A549 (cell line): ENCODE data around the gene DHX30. TPM values are rescaled to one million over a fixed set of nuclear protein-coding genes. Genes with fewer than 3 reads are reported as not detected.
A peak's percentile ranks its signal among the peaks of the same experiment; 100 is the strongest.

Experiments used
- ATAC-seq, 2 experiments: fragments of 200-7000 bp in 1 of 2; fragments of >200 bp in 1 of 2; cut with Nextera tagmentation in 1 of 2; cut with Tn5 transposase in 1 of 2; 3 replicates each; pipeline versions ENCODE4 v1.8.0 to v1.9.1; 2018 to 2020; ENCODE audit warnings: mild to moderate bottlenecking in 1 of 2, moderate library complexity in 1 of 2
- CTCF ChIA-PET: fragments of 300-600 bp; sonication (Branson Sonifier 250); formaldehyde crosslinking; extraction: SDS; loops from one replicate; lab custom pipeline; 2021; ENCODE audit warnings: antibody characterized with exemption, inconsistent platforms; lab: Yijun Ruan, JAX
- POLR2A ChIA-PET: fragments of 350-600 bp; formaldehyde crosslinking; extraction: SDS; loops from one replicate; lab custom pipeline; 2021; ENCODE audit warnings: antibody characterized with exemption, inconsistent platforms; lab: Yijun Ruan, JAX
- DNase-seq, 2 experiments: peaks; one replicate each; pipeline versions ENCODE4 v3.0.0 to v3.0.0-alpha.2; 2011 to 2016; ENCODE audit warnings: low read depth in 1 of 2, low spot score in 1 of 2
- FAIRE-seq: peaks from 2 replicates; lab custom pipeline; 2011; peaks lifted over from hg19 to GRCh38; lab: Jason Lieb, UNC
- H3K27ac ChIP-seq, 2 experiments: fragments of >200 bp; sonication (Bioruptor Twin); formaldehyde crosslinking; 3 replicates each; pipeline ENCODE4 v1.5.1; 2016 to 2017
- H3K4me1 ChIP-seq: fragments of >200 bp; sonication (Bioruptor Twin); formaldehyde crosslinking; 3 replicates; pipeline ENCODE4 v1.6.1; 2016
- H3K4me2 ChIP-seq: fragments of >200 bp; sonication (Bioruptor Twin); formaldehyde crosslinking; 3 replicates; pipeline ENCODE4 v1.6.1; 2016
- H3K4me3 ChIP-seq: fragments of >200 bp; sonication (Bioruptor Twin); formaldehyde crosslinking; 3 replicates; pipeline ENCODE4 v1.5.1; 2016
- H3K9me3 ChIP-seq: fragments of >200 bp; sonication (Bioruptor Twin); formaldehyde crosslinking; 3 replicates; pipeline ENCODE4 v1.6.1; 2016
- BHLHE40 ChIP-seq: IDR thresholded peaks from 2 replicates; pipeline ENCODE4 v1.6.1; 2012; ENCODE audit warnings: low read depth, low read length, inconsistent platforms
- CBX2 ChIP-seq: fragments of 200-600 bp; sonication (generic); IDR thresholded peaks from 2 replicates; pipeline ENCODE4 v1.6.1; 2016; ENCODE audit warnings: low read depth, mild to moderate bottlenecking, borderline replicate concordance
- CBX8 ChIP-seq: fragments of 200-600 bp; sonication (generic); IDR thresholded peaks from 2 replicates; pipeline ENCODE4 v1.6.1; 2016
- CHD2 ChIP-seq: fragments of 150-350 bp; IDR thresholded peaks from 2 replicates; pipeline ENCODE4 v1.6.1; 2014; ENCODE audit warnings: low read length; ENCODE audit not compliant: partially characterized antibody
- EHMT2 ChIP-seq: fragments of 200-600 bp; sonication (generic); IDR thresholded peaks from 2 replicates; pipeline ENCODE4 v1.6.1; 2016; ENCODE audit warnings: antibody characterized with exemption, low read depth, mild to moderate bottlenecking, moderate library complexity
- ESRRA ChIP-seq: fragments of 150-350 bp; IDR thresholded peaks from 2 replicates; pipeline ENCODE4 v1.6.1; 2014; ENCODE audit warnings: mild to moderate bottlenecking, low read length, borderline replicate concordance
- FOSB ChIP-seq: fragments of 250-450 bp; sonication (Bioruptor Pico); IDR thresholded peaks from 2 replicates; pipeline ENCODE4 v1.5.0; 2020; ENCODE audit warnings: mild to moderate bottlenecking, moderate library complexity
- GATA3 ChIP-seq: IDR thresholded peaks from 2 replicates; pipeline ENCODE4 v1.6.1; 2012; ENCODE audit warnings: borderline replicate concordance
- HMGXB4 ChIP-seq: fragments of 250-450 bp; sonication (Bioruptor Pico); IDR thresholded peaks from 2 replicates; pipeline ENCODE4 v1.5.0; 2021; ENCODE audit warnings: mild to moderate bottlenecking, moderate library complexity, borderline replicate concordance
- HOXA7 ChIP-seq: fragments of 250-450 bp; sonication (Bioruptor Pico); IDR thresholded peaks from 2 replicates; pipeline ENCODE4 v1.5.0; 2020; ENCODE audit warnings: mild to moderate bottlenecking, moderate library complexity
- JUN ChIP-seq, 2 experiments: fragments of >200 bp; sonication (Bioruptor Twin); formaldehyde crosslinking; IDR thresholded peaks; 2 replicates in 1 of 2; 3 replicates in 1 of 2; pipeline ENCODE4 v1.6.1; 2016 to 2017
- JUNB ChIP-seq: fragments of >200 bp; sonication (Bioruptor Twin); formaldehyde crosslinking; IDR thresholded peaks from 2 replicates; pipeline ENCODE4 v1.6.1; 2016
- KDM1A ChIP-seq: fragments of 200-600 bp; sonication (generic); IDR thresholded peaks from 2 replicates; pipeline ENCODE4 v1.6.1; 2016; ENCODE audit warnings: low read depth, mild to moderate bottlenecking
- MAX ChIP-seq: IDR thresholded peaks from 2 replicates; pipeline ENCODE4 v1.6.1; 2012
- MAZ ChIP-seq: fragments of 150-350 bp; IDR thresholded peaks from 2 replicates; pipeline ENCODE4 v1.6.1; 2014; ENCODE audit warnings: antibody characterized with exemption, low read depth, low read length, borderline replicate concordance
- NFE2L2 ChIP-seq: fragments of 150-350 bp; conservative IDR thresholded peaks from 2 replicates; pipeline ENCODE4 v1.6.1; 2014; ENCODE audit warnings: low read length
- NPAS2 ChIP-seq: fragments of 250-450 bp; sonication (Bioruptor Pico); IDR thresholded peaks from 2 replicates; pipeline ENCODE4 v1.8.0; 2022; ENCODE audit warnings: mild to moderate bottlenecking, moderate library complexity, borderline replicate concordance
- PBX3 ChIP-seq: IDR thresholded peaks from 2 replicates; pipeline ENCODE4 v1.6.1; 2012
- POLR2AphosphoS2 ChIP-seq: conservative IDR thresholded peaks from 2 replicates; pipeline ENCODE4 v1.6.1; 2012; ENCODE audit warnings: low read length, improper control_type of control experiment, inconsistent platforms
- RCOR1 ChIP-seq: fragments of 150-350 bp; IDR thresholded peaks from 2 replicates; pipeline ENCODE4 v1.6.1; 2014; ENCODE audit warnings: antibody characterized with exemption, low read length, low read depth
- SREBF2 ChIP-seq: fragments of 450-650 bp; IDR thresholded peaks from 2 replicates; pipeline ENCODE4 v1.6.1; 2014; ENCODE audit warnings: mild to moderate bottlenecking, moderate library complexity
- TP53 ChIP-seq: fragments of 250-450 bp; sonication (Bioruptor Pico); IDR thresholded peaks from 2 replicates; pipeline ENCODE4 v1.5.0; 2021; ENCODE audit warnings: mild to moderate bottlenecking, moderate library complexity
- USF2 ChIP-seq: fragments of 450-650 bp; IDR thresholded peaks from 2 replicates; pipeline ENCODE4 v1.6.1; 2014; ENCODE audit warnings: antibody characterized with exemption
- ZFP36 ChIP-seq: fragments of 450-650 bp; IDR thresholded peaks from 2 replicates; pipeline ENCODE4 v1.6.1; 2014; ENCODE audit warnings: borderline replicate concordance; ENCODE audit not compliant: partially characterized antibody
- WGBS: methylation state at CpG from one replicate; pipeline ENCODE4 v1.1.6; 2017; ENCODE audit errors: missing lambda C conversion rate; 5-methylcytosine and 5-hydroxymethylcytosine counted together
- polyA plus RNA-seq, 4 experiments: library from polyadenylated mRNA; depleted of rRNA in 3 of 4; stranded (reverse); fragments of >200 nt; fragmentation: RNase III in 1 of 4; extraction: RNeasy Plus Mini Kit Qiagen cat#74134 plus additional on column Dnase treatment in 1 of 4; gene quantifications; 2 replicates in 3 of 4; 3 replicates in 1 of 4; pipeline ENCODE4 v1.2.3, GENCODE V29; 2011 to 2017
- TF ChIP-seq, protein P1 (sequence below): IDR thresholded peaks from 2 replicates; pipeline ENCODE4 v1.6.1; 2012; ENCODE audit warnings: low read depth, borderline replicate concordance
- TF ChIP-seq, protein P2 (sequence below): fragments of 200-600 bp; sonication (generic); IDR thresholded peaks from 2 replicates; pipeline ENCODE4 v1.6.1; 2016; ENCODE audit warnings: antibody characterized with exemption, mild to moderate bottlenecking, moderate library complexity

Gene DHX30
- polyA plus RNA-seq, 2 of the 4 experiments (the other 2 are of a cell fraction), result 40.5 to 44.6 TPM

- POLR2A ChIA-PET, result no interaction called here
- WGBS, result 86% methylated on average over 2 of the region's 2 CpGs
These were observed 10.2 kb upstream of the DHX30 start for GRCh38 chr3:47792699-47793098.

DNA sequence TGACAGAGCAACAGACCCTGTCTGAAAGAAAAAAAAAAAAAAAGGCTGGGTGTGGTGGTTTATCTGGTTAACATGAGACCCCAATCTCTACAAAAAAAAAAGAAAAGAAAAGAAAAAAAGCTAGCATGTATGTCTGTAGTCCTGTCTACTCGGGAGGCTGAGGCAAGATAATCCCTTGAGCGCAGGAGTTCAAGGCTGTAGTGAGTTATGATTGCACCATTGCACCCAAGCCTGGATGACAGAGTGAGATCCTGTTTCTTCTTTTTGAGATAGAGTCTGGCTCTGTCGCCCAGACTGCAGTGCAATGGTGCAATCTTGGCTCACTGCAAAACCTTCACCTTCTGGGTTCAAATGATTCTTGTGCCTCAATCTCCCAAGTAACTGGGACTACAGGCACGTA, 8.4 kb upstream of the DHX30 start:
- Histone ChIP-seq H3K9me3 (no peaks in the 10 kb centered on the region), H3K4me1 (no peaks in the 10 kb centered on the region), H3K4me2 (no peak overlapping the region), H3K27ac (no peak overlapping the region), H3K4me3 (no peak overlapping the region)
- DNase-seq (no peak), FAIRE-seq (no peak), ATAC-seq (no peak)
- TF ChIP-seq JUNB (no peak), CBX8 (no peak), CHD2 (no peak)
- POLR2A ChIA-PET, result no interaction called here
- WGBS, result 71% methylated on average over 4 of the region's 4 CpGs
- CTCF ChIA-PET, result interaction anchor here (2.4 kb wide), 1 partner anchor 273 kb away, joined by 12 read pairs; no protein-coding TSS in a partner anchor

More at GRCh38 chr3:47792699-47793098, 10.2 kb upstream of the DHX30 start:
- no peak for FAIRE-seq
- Histone ChIP-seq H3K4me2 (no peak overlapping the region), H3K27ac (no peak overlapping the region), H3K9me3 (no peaks in the 10 kb centered on the region), H3K4me3 (no peak overlapping the region), H3K4me1 (no peaks in the 10 kb centered on the region)
- no peak for DNase-seq
- no peak for ATAC-seq
- TF ChIP-seq EHMT2 (no peak), JUNB (no peak), SREBF2 (no peak), MAZ (no peak), JUN (IDR thresholded peaks at IDR 0.05) (no peak), POLR2AphosphoS2 (no peak), USF2 (no peak), NPAS2 (CRISPR knock-in tag) (no peak), BHLHE40 (no peak), RCOR1 (no peak), MAX (no peak), HOXA7 (CRISPR knock-in tag) (no peak), CBX2 (no peak), KDM1A (no peak), ESRRA (no peak)
- CTCF ChIA-PET, result no interaction called here

- peaks cover 12% of the 10 kb centered on the region; the same call in 2 of the 3 replicates for H3K4me1 ChIP-seq
- ATAC-seq (no peak), FAIRE-seq (no peak), DNase-seq (peak in 1 of 2 experiments; percentile 42)
- H3K4me2 ChIP-seq, result no peak overlapping the region
- ChIA-PET POLR2A (no interaction called here), CTCF (interaction anchor here (0.6 kb wide), 1 partner anchor 432 kb away, joined by 5 read pairs; no protein-coding TSS in a partner anchor)
- no peak overlapping the region for H3K27ac ChIP-seq
- no peaks in the 10 kb centered on the region for H3K9me3 ChIP-seq
- no peak overlapping the region for H3K4me3 ChIP-seq
- 72% methylated on average over 4 of the region's 4 CpGs for WGBS
- TF ChIP-seq, protein P1, sequence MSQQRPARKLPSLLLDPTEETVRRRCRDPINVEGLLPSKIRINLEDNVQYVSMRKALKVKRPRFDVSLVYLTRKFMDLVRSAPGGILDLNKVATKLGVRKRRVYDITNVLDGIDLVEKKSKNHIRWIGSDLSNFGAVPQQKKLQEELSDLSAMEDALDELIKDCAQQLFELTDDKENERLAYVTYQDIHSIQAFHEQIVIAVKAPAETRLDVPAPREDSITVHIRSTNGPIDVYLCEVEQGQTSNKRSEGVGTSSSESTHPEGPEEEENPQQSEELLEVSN, result no peak
- TF ChIP-seq ZFP36 (no peak), GATA3 (no peak), TP53 (CRISPR knock-in tag) (no peak), FOSB (CRISPR knock-in tag) (no peak), NFE2L2 (no peak), HMGXB4 (no peak), MAX (no peak), PBX3 (no peak)
- TF ChIP-seq, protein P2, sequence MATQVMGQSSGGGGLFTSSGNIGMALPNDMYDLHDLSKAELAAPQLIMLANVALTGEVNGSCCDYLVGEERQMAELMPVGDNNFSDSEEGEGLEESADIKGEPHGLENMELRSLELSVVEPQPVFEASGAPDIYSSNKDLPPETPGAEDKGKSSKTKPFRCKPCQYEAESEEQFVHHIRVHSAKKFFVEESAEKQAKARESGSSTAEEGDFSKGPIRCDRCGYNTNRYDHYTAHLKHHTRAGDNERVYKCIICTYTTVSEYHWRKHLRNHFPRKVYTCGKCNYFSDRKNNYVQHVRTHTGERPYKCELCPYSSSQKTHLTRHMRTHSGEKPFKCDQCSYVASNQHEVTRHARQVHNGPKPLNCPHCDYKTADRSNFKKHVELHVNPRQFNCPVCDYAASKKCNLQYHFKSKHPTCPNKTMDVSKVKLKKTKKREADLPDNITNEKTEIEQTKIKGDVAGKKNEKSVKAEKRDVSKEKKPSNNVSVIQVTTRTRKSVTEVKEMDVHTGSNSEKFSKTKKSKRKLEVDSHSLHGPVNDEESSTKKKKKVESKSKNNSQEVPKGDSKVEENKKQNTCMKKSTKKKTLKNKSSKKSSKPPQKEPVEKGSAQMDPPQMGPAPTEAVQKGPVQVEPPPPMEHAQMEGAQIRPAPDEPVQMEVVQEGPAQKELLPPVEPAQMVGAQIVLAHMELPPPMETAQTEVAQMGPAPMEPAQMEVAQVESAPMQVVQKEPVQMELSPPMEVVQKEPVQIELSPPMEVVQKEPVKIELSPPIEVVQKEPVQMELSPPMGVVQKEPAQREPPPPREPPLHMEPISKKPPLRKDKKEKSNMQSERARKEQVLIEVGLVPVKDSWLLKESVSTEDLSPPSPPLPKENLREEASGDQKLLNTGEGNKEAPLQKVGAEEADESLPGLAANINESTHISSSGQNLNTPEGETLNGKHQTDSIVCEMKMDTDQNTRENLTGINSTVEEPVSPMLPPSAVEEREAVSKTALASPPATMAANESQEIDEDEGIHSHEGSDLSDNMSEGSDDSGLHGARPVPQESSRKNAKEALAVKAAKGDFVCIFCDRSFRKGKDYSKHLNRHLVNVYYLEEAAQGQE, result no peak
These were observed 3.2 kb upstream of the DHX30 start for GRCh38 chr3:47799733-47800132.
